Panc1 (cell line): ENCODE results near the gene PLAAT4. TPM values are rescaled to one million over a fixed set of nuclear protein-coding genes. Genes with fewer than 3 reads are reported as not detected.

Experiments used
- ATAC-seq: fragments of 200-7000 bp; cut with Tn5 transposase; 2 replicates; pipeline ENCODE4 v1.9.1; 2020; ENCODE audit warnings: mild to moderate bottlenecking, moderate library complexity
- BruUV-seq: library from RNA; stranded (reverse); fragments of 400-500 nt; replicated peaks from 2 replicates; lab custom pipeline; 2021; lab: Mats Ljungman, UMichigan
- CTCF ChIA-PET: fragments of 300-600 bp; sonication (Branson Sonifier 250); formaldehyde crosslinking; loops from one replicate; lab custom pipeline; 2022; ENCODE audit warnings: antibody characterized with exemption; lab: Charles Lee
- POLR2A ChIA-PET: fragments of 300-600 bp; sonication (Branson Sonifier 250); formaldehyde crosslinking; loops from one replicate; lab custom pipeline; 2022; ENCODE audit warnings: antibody characterized with exemption; lab: Charles Lee
- DNase-seq: peaks from one replicate; pipeline ENCODE4 v3.0.0-alpha.2; 2010; ENCODE audit warnings: low read depth, low spot score
- H3K27ac ChIP-seq: 2 replicates; pipeline ENCODE4 v1.5.1; 2011; ENCODE audit warnings: mild to moderate bottlenecking, low read length, inconsistent platforms
- H3K27me3 ChIP-seq: fragments of 200-500 bp; sonication (Bioruptor generic); 2 replicates; pipeline ENCODE4 v1.6.0; 2014; ENCODE audit warnings: low read length, inconsistent platforms; ENCODE audit not compliant: control insufficient read depth, insufficient read depth
- H3K36me3 ChIP-seq: fragments of 200-500 bp; sonication (Bioruptor generic); 2 replicates; pipeline ENCODE4 v1.5.1; 2014; ENCODE audit warnings: inconsistent platforms, mild to moderate bottlenecking, low read length, moderate library complexity; ENCODE audit not compliant: control insufficient read depth, insufficient read depth
- H3K4me1 ChIP-seq: 2 replicates; pipeline ENCODE4 v1.5.1; 2011; ENCODE audit warnings: inconsistent platforms, mild to moderate bottlenecking, low read length, moderate library complexity; ENCODE audit not compliant: control insufficient read depth, insufficient read depth
- H3K4me3 ChIP-seq, 2 experiments: 2 replicates each; pipeline ENCODE4 v1.5.1; 2011 to 2012; ENCODE audit warnings: low read depth in 2 of 2, low read length in 2 of 2, mild to moderate bottlenecking in 2 of 2, inconsistent platforms in 1 of 2, moderate library complexity in 1 of 2
- H3K9me3 ChIP-seq: fragments of 200-500 bp; sonication (Bioruptor generic); 2 replicates; pipeline ENCODE4 v1.5.1; 2014; ENCODE audit warnings: low read depth, mild to moderate bottlenecking, inconsistent platforms, low read length, moderate library complexity; ENCODE audit not compliant: control insufficient read depth, insufficient read depth
- CTCF ChIP-seq: fragments of 450-650 bp; IDR thresholded peaks from 2 replicates; pipeline ENCODE4 v1.5.1; 2017; ENCODE audit warnings: mild to moderate bottlenecking
- POLR2AphosphoS5 ChIP-seq: IDR thresholded peaks from 2 replicates; pipeline ENCODE4 v1.6.1; 2012; ENCODE audit warnings: mild to moderate bottlenecking, low read depth, low read length, moderate library complexity
- REST ChIP-seq, 2 experiments: IDR thresholded peaks; 2 replicates each; pipeline ENCODE4 v1.6.1; 2011 to 2012; ENCODE audit warnings: low read depth in 2 of 2, control low read depth in 1 of 2, low read length in 1 of 2, mild to moderate bottlenecking in 1 of 2, moderate library complexity in 1 of 2; ENCODE audit not compliant: insufficient read depth in 1 of 2
- SIN3A ChIP-seq: IDR thresholded peaks from 2 replicates; pipeline ENCODE4 v1.6.1; 2012; ENCODE audit warnings: low read depth, mild to moderate bottlenecking, low read length, moderate library complexity, borderline replicate concordance; ENCODE audit not compliant: insufficient read depth
- TCF7L2 ChIP-seq: IDR thresholded peaks from 2 replicates; pipeline ENCODE4 v1.6.1; 2011; ENCODE audit warnings: mild to moderate bottlenecking, low read depth, low read length, inconsistent platforms
- in situ Hi-C: cut with HindIII; loops from 2 replicates; pipeline ENCODE4 v1.10.0; 2016; ENCODE audit warnings: low sequenced_read_pairs, low pct_unique_long_range_greater_than_20kb
- intact Hi-C: fragments of 100-400 bp; cut with micrococcal nuclease; formaldehyde crosslinking; loops from one replicate; pipeline ENCODE4 v1.10.0; 2022; ENCODE audit not compliant: unreplicated experiment
- total RNA-seq: library from RNA; stranded (reverse); gene quantifications from one replicate; pipeline ENCODE4 v1.2.1, GENCODE V29; 2021; ENCODE audit not compliant: unreplicated experiment

The PLAAT4 gene
- total RNA-seq, 1 experiment from 2014 or later, result 15.2 TPM

- intact Hi-C loops (no loop called here), in situ Hi-C loops (no loop called here)
- Histone ChIP-seq H3K4me3 (no peak overlapping the region), H3K36me3 (no peaks in the 10 kb centered on the region), H3K27me3 (no peaks in the 10 kb centered on the region), H3K9me3 (peaks cover 6% of the 10 kb centered on the region; the same call in 1 of the 2 replicates), H3K27ac (no peak overlapping the region), H3K4me1 (no peaks in the 10 kb centered on the region)
- TF ChIP-seq TCF7L2 (no peak), POLR2AphosphoS5 (no peak), SIN3A (no peak), REST (IDR thresholded peaks at IDR 0.05; ENCODE audit: insufficient read depth in 1 of 2, low read depth in 2 of 2, low read length in 1 of 2) (no peak), CTCF (no peak)
- BruUV-seq, result no TSS peak
- CTCF ChIA-PET, result no interaction called here
- ATAC-seq, result no peak
- POLR2A ChIA-PET, result no interaction called here
- DNase-seq, result no peak
Measured at GRCh38 chr11:63501236-63501635, 35.4 kb upstream of the PLAAT4 start.

GRCh38 chr11:63502252-63502820, 34.3 kb upstream of the PLAAT4 start:
- in situ Hi-C loops, result no loop called here
- CTCF ChIA-PET, result no interaction called here

More at GRCh38 chr11:63502252-63502820, 34.3 kb upstream of the PLAAT4 start:
- POLR2A ChIA-PET, result no interaction called here
- no peak overlapping the region for H3K27ac ChIP-seq
- no peaks in the 10 kb centered on the region for H3K27me3 ChIP-seq
- no peaks in the 10 kb centered on the region for H3K36me3 ChIP-seq
- no peak for TF ChIP-seq POLR2AphosphoS5
- TF ChIP-seq REST (IDR thresholded peaks at IDR 0.05; ENCODE audit: insufficient read depth in 1 of 2, low read depth in 2 of 2, low read length in 1 of 2), result no peak
- TF ChIP-seq TCF7L2, result no peak
- TF ChIP-seq SIN3A, result no peak
- TF ChIP-seq CTCF, result no peak
- ATAC-seq (no peak), DNase-seq (no peak)
- H3K4me1 ChIP-seq, result no peaks in the 10 kb centered on the region
- H3K9me3 ChIP-seq, result peaks cover 6% of the 10 kb centered on the region; the same call in 1 of the 2 replicates
- H3K4me3 ChIP-seq, result no peak overlapping the region
- intact Hi-C loops, result no loop called here
- no TSS peak for BruUV-seq
